CD4-positive, alpha-beta T cell treated with Interferon alpha-2 for 1 hour (primary cell): Measurements from ENCODE around the gene TTC8.

Experiments used
- DNase-seq, 2 donors: peaks; one replicate each; pipeline ENCODE4 v3.0.0-alpha.2; 2020 to 2022

The TTC8 gene

GRCh38 chr14:88871429-88871828 is 47.0 kb downstream of the TTC8 start:
- no peak for DNase-seq

- DNase-seq: no peak
Measured at GRCh38 chr14:88872976-88873375, 48.5 kb downstream of the TTC8 start.

GRCh38 chr14:88877192-88877591 is 52.7 kb downstream of the TTC8 start:
- DNase-seq: no peak

GRCh38 chr14:88879022-88879421 is 54.6 kb downstream of the TTC8 start:
- DNase-seq: peak in 1 of 2 donors; percentile 25

- DNase-seq: no peak
Measured at GRCh38 chr14:88882236-88882635, 57.8 kb downstream of the TTC8 start.

- no peak for DNase-seq
Measured at GRCh38 chr14:88895116-88895515, 70.7 kb downstream of the TTC8 start.

GRCh38 chr14:88901189-88901588 is 76.7 kb downstream of the TTC8 start:
- no peak for DNase-seq

- DNase-seq: no peak
Measured at GRCh38 chr14:88901991-88902390, 77.5 kb downstream of the TTC8 start.

- no peak for DNase-seq
Measured at GRCh38 chr14:88902850-88903249, 78.4 kb downstream of the TTC8 start.

GRCh38 chr14:88904206-88904647 is 79.8 kb downstream of the TTC8 start:
- no peak for DNase-seq

- no peak for DNase-seq
Measured at GRCh38 chr14:88904864-88905263, 80.4 kb downstream of the TTC8 start.

GRCh38 chr14:88908216-88908615 is 83.8 kb downstream of the TTC8 start:
- no peak for DNase-seq

GRCh38 chr14:88910386-88910785 is 85.9 kb downstream of the TTC8 start:
- DNase-seq: no peak

- no peak for DNase-seq
Measured at GRCh38 chr14:88911809-88912208, 87.4 kb downstream of the TTC8 start.

GRCh38 chr14:88914956-88915355 is 90.5 kb downstream of the TTC8 start:
- no peak for DNase-seq

GRCh38 chr14:88919502-88919901 is 95.1 kb downstream of the TTC8 start:
- DNase-seq: no peak
